OCI-LY1 (cell line): ENCODE data around the gene ZSCAN23.

Experiments
- H2AFZ ChIP-seq: fragments of 200-600 bp; sonication (generic), shearing (Covaris generic); 2 replicates; pipeline ENCODE4 v1.6.0; 2014; ENCODE audit warnings: antibody characterized with exemption, mild to moderate bottlenecking, low read length
- H3F3A ChIP-seq: fragments of 200-600 bp; sonication (generic), shearing (Covaris generic); 2 replicates; pipeline ENCODE4 v1.6.0; 2014; ENCODE audit warnings: mild to moderate bottlenecking, antibody characterized with exemption, low read length, moderate library complexity; ENCODE audit not compliant: insufficient read depth
- H3K27ac ChIP-seq: fragments of 200-600 bp; sonication (generic); 2 replicates; pipeline ENCODE4 v1.5.1; 2014; ENCODE audit warnings: low read length, mixed run types, mild to moderate bottlenecking, low read depth; ENCODE audit not compliant: poor library complexity, severe bottlenecking
- H3K27me3 ChIP-seq: fragments of 200-600 bp; sonication (generic); 2 replicates; pipeline ENCODE4 v1.6.0; 2014; ENCODE audit warnings: antibody characterized with exemption, mild to moderate bottlenecking, low read length, moderate library complexity; ENCODE audit not compliant: insufficient read depth
- H3K36me3 ChIP-seq: fragments of 200-600 bp; sonication (generic); 2 replicates; pipeline ENCODE4 v1.6.1; 2014; ENCODE audit warnings: mild to moderate bottlenecking, antibody characterized with exemption, low read length, moderate library complexity, mixed read lengths; ENCODE audit not compliant: insufficient read depth
- H3K4me1 ChIP-seq: fragments of 200-600 bp; sonication (generic); 2 replicates; pipeline ENCODE4 v1.5.1; 2014; ENCODE audit warnings: mild to moderate bottlenecking, low read length, moderate library complexity; ENCODE audit not compliant: insufficient read depth, severe bottlenecking
- H3K4me2 ChIP-seq: fragments of 200-600 bp; sonication (generic), shearing (Covaris generic); 2 replicates; pipeline ENCODE4 v1.6.1; 2014; ENCODE audit warnings: low read length
- H3K4me3 ChIP-seq: fragments of 200-600 bp; sonication (generic); 2 replicates; pipeline ENCODE4 v1.5.1; 2014; ENCODE audit warnings: low read length, low read depth, mild to moderate bottlenecking, mixed read lengths; ENCODE audit not compliant: poor library complexity, severe bottlenecking
- H3K79me2 ChIP-seq: fragments of 200-600 bp; shearing (Covaris generic); 2 replicates; pipeline ENCODE4 v1.6.1; 2016; ENCODE audit warnings: mixed run types, low read length, mixed read lengths; ENCODE audit not compliant: insufficient read depth
- H3K9ac ChIP-seq: fragments of 200-600 bp; sonication (generic), shearing (Covaris generic); 2 replicates; pipeline ENCODE4 v1.6.1; 2014; ENCODE audit warnings: mild to moderate bottlenecking, low read length, mixed read lengths
- H3K9me2 ChIP-seq: fragments of 200-600 bp; sonication (generic), shearing (Covaris generic); 2 replicates; pipeline ENCODE4 v1.6.1; 2014; ENCODE audit warnings: low read depth, mild to moderate bottlenecking, low read length, mixed read lengths
- H3K9me3 ChIP-seq: fragments of 200-600 bp; shearing (Covaris generic); 2 replicates; pipeline ENCODE4 v1.6.1; 2014; ENCODE audit warnings: low read length, mixed read lengths
- H4K20me1 ChIP-seq: fragments of 200-600 bp; sonication (generic), shearing (Covaris generic); 2 replicates; pipeline ENCODE4 v1.6.0; 2016; ENCODE audit warnings: mild to moderate bottlenecking, low read length; ENCODE audit not compliant: insufficient read depth
- CTCF ChIP-seq: fragments of 200-600 bp; sonication (generic), shearing (Covaris generic); IDR thresholded peaks from 2 replicates; pipeline ENCODE4 v1.5.1; 2017; ENCODE audit warnings: mild to moderate bottlenecking, antibody characterized with exemption, low read length, moderate library complexity, mixed read lengths
- EZH2 ChIP-seq: fragments of 200-600 bp; sonication (generic), shearing (Covaris generic); IDR thresholded peaks from 2 replicates; pipeline ENCODE4 v1.8.0; 2017; ENCODE audit warnings: borderline replicate concordance, mixed run types, mild to moderate bottlenecking, antibody characterized with exemption, low read length, moderate library complexity, mixed read lengths

Gene ZSCAN23

GRCh38 chr6:28443112-28443773 is at the start of gene ZSCAN23:
Gene ZSCAN23 (minus strand): TSS chr6:28443491. CDS start chr6:28436266, 7,225 bp downstream.
- Histone ChIP-seq H3K9ac (no peak within 1 kb of the TSS), H3K9me2 (no peaks in the 10 kb centered on the region), H3K27ac (no peak within 1 kb of the TSS), H3K36me3 (no peaks in the 10 kb centered on the region), H3K27me3 (no peaks in the 10 kb centered on the region), H4K20me1 (no peaks in the 10 kb centered on the region), H3K4me1 (no peaks in the 10 kb centered on the region), H3K79me2 (no peaks in the 10 kb centered on the region), H3K4me3 (no peak within 1 kb of the TSS), H3K9me3 (0 out of 2 replicates have a peak, but pooled peaks cover 3% of the 10 kb centered on the region), H2AFZ (no peak within 1 kb of the TSS), H3F3A (no peaks in the 10 kb centered on the region), H3K4me2 (no peak within 1 kb of the TSS)
- TF ChIP-seq CTCF (no peak), EZH2 (no peak)

- Histone ChIP-seq H2AFZ (no peak overlapping the region), H3K4me2 (no peak overlapping the region), H3K27me3 (peaks cover 6% of the 10 kb centered on the region; the same call in 1 of the 2 replicates), H3K27ac (no peak overlapping the region), H3K4me3 (no peak overlapping the region), H3K9me2 (no peaks in the 10 kb centered on the region), H3K36me3 (no peaks in the 10 kb centered on the region), H3K4me1 (peaks cover 7% of the 10 kb centered on the region), H3K9ac (no peak overlapping the region), H4K20me1 (no peaks in the 10 kb centered on the region), H3F3A (no peaks in the 10 kb centered on the region), H3K79me2 (no peaks in the 10 kb centered on the region), H3K9me3 (no peaks in the 10 kb centered on the region)
- TF ChIP-seq EZH2 (no peak), CTCF (no peak)
Measured at GRCh38 chr6:28491984-28492317, 48.7 kb upstream of the ZSCAN23 start.

GRCh38 chr6:28490205-28490890 is 47.1 kb upstream of the ZSCAN23 start:
- H3K4me2 ChIP-seq: peak overlapping the region; percentile 40; the same call in 1 of the 2 replicates
- H3K4me3 ChIP-seq: peak overlapping the region; percentile 36
- H3K4me1 ChIP-seq: peaks cover 7% of the 10 kb centered on the region
- no peaks in the 10 kb centered on the region for H3K36me3 ChIP-seq
- no peaks in the 10 kb centered on the region for H3K9me3 ChIP-seq
- no peak overlapping the region for H3K27ac ChIP-seq
- no peaks in the 10 kb centered on the region for H4K20me1 ChIP-seq
- no peaks in the 10 kb centered on the region for H3F3A ChIP-seq
- no peaks in the 10 kb centered on the region for H3K9me2 ChIP-seq
- H2AFZ ChIP-seq: no peak overlapping the region
- TF ChIP-seq EZH2 (no peak), CTCF (no peak)
- H3K79me2 ChIP-seq: no peaks in the 10 kb centered on the region
- H3K27me3 ChIP-seq: peaks cover 6% of the 10 kb centered on the region
- no peak overlapping the region for H3K9ac ChIP-seq
